Activated T-cell treated with anti-CD3 and anti-CD28 coated beads, Interleukin-2, amount 50 U/mL, for 72 hours (primary cell): ENCODE measurements around the gene IPO9. TPM values are rescaled to one million over a fixed set of nuclear protein-coding genes. Genes with fewer than 3 reads are reported as not detected.
A peak's percentile ranks its signal among the peaks of the same experiment; 100 is the strongest.

Experiments used
- ATAC-seq, 2 donors: fragments of 150-1000 bp; cut with Tn5 transposase; replicated peaks in 1 of 2; 2 replicates each; pipeline ENCODE4 v1.10.0; 2021; ENCODE audit warnings: moderate library complexity in 2 of 2, mild to moderate bottlenecking in 1 of 2
- DNase-seq, 2 donors: peaks; one replicate each; pipeline ENCODE4 v3.0.0; 2021 to 2022; ENCODE audit warnings: mixed read lengths in 1 of 2
- H3K27ac Mint-ChIP-seq: one replicate; pipeline ENCODE4 v1.8.0; 2022; ENCODE audit warnings: mild to moderate bottlenecking, moderate library complexity, mixed read lengths
- H3K27me3 Mint-ChIP-seq: one replicate; pipeline ENCODE4 v1.8.0; 2022; ENCODE audit warnings: low read depth, mixed read lengths
- H3K36me3 Mint-ChIP-seq, 2 donors: one replicate each; pipeline ENCODE4 v1.8.0; 2022; ENCODE audit warnings: mixed read lengths in 2 of 2, mild to moderate bottlenecking in 1 of 2; ENCODE audit not compliant: insufficient read depth in 2 of 2
- H3K4me1 Mint-ChIP-seq: one replicate; pipeline ENCODE4 v1.8.0; 2022; ENCODE audit warnings: low read depth, mixed read lengths
- H3K4me3 Mint-ChIP-seq, 2 donors: one replicate each; pipeline ENCODE4 v1.8.0; 2022; ENCODE audit warnings: mild to moderate bottlenecking in 2 of 2, mixed read lengths in 2 of 2, moderate library complexity in 2 of 2
- H3K9me3 Mint-ChIP-seq, 2 donors: one replicate each; pipeline ENCODE4 v1.8.0; 2022; ENCODE audit warnings: mixed read lengths in 2 of 2
- total RNA-seq, 2 donors: library from RNA; stranded (reverse); gene quantifications; one replicate each; pipeline ENCODE4 v1.2.3, GENCODE V29; 2022

IPO9 gene
- total RNA-seq, 2 donors from 2014 or later = 47.8 to 49.8 TPM

DNA sequence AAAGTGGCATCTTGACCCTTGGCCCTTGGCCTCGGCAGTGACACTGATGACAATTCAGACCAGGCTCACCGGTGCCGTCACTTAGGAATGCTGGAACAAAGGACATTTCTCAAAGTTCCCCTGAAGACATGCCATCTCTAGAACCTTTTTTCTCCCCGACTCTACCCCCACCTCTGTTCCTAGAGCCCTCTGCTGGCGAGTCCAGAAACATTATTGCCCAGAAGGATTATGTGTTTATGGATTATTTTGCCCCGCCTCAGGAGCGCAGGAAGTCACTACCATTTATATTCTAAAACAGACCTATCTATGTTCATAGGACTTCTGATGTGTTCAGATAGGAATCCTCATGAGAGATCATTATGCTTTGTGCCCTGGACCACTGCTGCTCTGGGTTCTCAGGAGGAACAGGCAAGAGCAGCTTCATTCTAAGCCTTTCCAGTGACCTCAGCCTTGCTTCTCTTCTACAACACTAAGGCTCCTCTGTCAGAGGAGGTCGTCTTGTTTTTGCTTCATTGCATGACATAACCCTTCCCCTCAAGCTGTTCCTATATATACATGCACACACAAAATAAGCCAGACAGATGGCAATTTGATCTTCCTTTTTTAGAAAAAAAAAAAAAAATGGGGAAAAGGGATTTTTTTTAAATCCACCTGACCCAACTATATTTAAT is 47.3 kb downstream of the IPO9 start:
- DNase-seq (no peak), ATAC-seq (no peak)
- no peaks in the 10 kb centered on the region for H3K4me1 Mint-ChIP-seq

DNA sequence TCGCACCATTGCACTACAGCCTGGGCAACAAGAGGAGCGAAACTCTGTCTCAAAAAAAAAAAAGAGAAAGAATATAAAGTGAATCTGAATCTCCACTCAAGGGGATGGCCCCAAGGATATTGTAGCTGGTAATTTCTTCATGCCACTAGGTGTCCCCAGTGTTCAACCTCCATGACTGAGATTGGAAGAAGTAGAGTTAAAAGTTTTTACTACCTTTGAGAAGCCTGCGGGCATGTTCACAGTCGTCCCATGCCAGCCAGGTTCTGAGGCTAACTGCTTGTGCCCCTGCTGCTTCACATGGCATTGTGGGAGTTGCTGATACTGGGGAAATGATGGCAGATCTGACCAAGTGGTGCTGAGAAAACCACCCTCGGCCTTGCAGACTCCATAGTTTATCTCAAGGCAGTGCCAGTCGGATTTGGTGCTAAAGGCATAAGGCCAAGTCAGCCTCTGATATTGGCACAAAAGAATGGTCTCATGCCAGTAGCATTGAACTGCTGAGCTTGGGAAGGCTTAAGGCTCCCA is 49.0 kb downstream of the IPO9 start:
- H3K36me3 Mint-ChIP-seq = peaks cover under 1 to 5% of the 10 kb centered on the region in 2 donors
- no peaks in the 10 kb centered on the region for H3K9me3 Mint-ChIP-seq
- ATAC-seq (peak; percentile 51 to 53), DNase-seq (no peak)
- H3K27me3 Mint-ChIP-seq = no peaks in the 10 kb centered on the region
- no peak overlapping the region for H3K27ac Mint-ChIP-seq
- no peak overlapping the region for H3K4me3 Mint-ChIP-seq
- no peaks in the 10 kb centered on the region for H3K4me1 Mint-ChIP-seq

More for the DNA sequence above, 47.3 kb downstream of the IPO9 start:
- Mint-ChIP-seq H3K27me3 (no peaks in the 10 kb centered on the region), H3K27ac (no peak overlapping the region), H3K36me3 (peaks cover 7 to 18% of the 10 kb centered on the region in 2 donors), H3K4me3 (no peak overlapping the region), H3K9me3 (no peaks in the 10 kb centered on the region)

DNA sequence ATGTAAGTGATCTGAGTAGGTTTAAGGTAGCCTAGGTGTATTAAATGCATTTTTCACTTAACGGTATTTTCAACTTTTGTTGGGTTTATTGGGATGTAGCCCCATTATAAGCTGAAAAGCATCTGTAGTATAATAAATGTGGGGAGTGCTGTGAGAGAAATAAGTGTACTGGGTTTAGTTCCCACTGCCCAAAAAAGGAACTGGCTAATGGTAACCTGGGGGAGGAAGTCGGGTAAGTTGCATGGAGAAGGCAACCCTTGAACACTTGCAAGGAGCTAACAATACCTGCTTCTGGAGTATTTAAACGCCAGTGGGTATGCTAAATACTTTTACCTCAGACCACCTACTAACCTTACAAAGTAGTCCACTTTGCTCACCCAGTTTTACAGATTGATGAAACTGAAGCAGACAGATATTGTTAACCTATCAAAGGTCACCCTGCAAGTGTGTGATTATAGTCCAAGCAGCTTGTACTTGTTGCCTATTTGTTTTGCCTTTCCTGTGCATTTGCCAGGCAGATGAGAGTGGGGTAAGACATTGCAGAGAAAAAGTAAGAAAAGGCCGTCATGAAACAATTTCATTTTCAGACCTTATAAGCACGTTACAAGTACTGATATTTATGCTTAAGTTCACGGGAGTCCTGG is 52.1 kb downstream of the IPO9 start:
- DNase-seq (no peak), ATAC-seq (no peak)
- Mint-ChIP-seq H3K4me1 (no peaks in the 10 kb centered on the region), H3K27ac (no peak overlapping the region), H3K27me3 (peaks cover 6% of the 10 kb centered on the region), H3K4me3 (no peak overlapping the region), H3K36me3 (peaks cover 0 to 5% of the 10 kb centered on the region in 2 donors), H3K9me3 (no peaks in the 10 kb centered on the region)

DNA sequence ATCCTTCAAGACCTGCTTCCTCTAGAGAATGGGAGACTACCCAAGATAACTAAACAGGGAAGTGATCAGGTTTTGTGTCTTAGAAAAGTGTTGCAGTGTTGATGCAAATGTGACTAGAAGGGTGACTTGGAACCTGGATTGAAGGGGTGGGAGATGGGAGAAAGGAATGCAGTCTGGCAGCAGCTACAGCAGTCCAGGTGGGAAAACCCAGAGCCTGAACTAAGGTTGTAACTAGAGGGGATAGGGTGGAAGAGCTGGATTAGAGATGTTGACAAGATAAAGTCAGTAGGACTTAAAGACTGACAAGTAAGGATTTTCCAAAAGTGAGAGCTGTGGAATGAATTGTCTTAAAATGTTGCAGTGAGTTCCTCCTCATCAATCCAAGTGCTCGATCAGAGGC is 52.7 kb downstream of the IPO9 start:
- no peaks in the 10 kb centered on the region for H3K9me3 Mint-ChIP-seq
- no peak overlapping the region for H3K4me3 Mint-ChIP-seq
- ATAC-seq (no peak), DNase-seq (no peak)
- H3K27ac Mint-ChIP-seq = no peak overlapping the region
- peaks cover 0 to 4% of the 10 kb centered on the region in 2 donors for H3K36me3 Mint-ChIP-seq
- peaks cover 10% of the 10 kb centered on the region for H3K27me3 Mint-ChIP-seq
- no peaks in the 10 kb centered on the region for H3K4me1 Mint-ChIP-seq

DNA sequence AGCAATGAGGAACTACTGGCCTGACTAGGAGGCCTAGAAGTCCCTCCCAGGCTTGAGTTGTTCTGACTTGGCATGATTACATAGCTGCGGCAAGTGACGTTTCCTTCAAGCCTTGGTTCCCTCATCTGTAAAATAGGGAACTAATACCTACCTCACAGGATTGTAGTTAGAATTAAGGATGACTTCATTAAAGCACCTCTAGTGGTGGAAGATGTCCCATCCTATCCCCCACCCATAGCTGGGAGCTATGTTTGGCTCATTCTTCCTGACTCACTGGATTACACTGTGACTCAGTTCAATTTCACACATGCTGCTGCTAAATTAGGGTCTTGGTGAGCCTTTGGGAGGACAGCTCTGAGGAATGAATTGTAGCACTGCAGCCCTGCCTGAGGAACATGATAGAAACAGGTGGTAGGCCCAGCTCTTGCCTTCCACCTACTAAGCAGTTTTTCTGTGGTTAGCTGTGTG is 53.7 kb downstream of the IPO9 start:
- peaks cover 21% of the 10 kb centered on the region for H3K27me3 Mint-ChIP-seq
- no peaks in the 10 kb centered on the region for H3K36me3 Mint-ChIP-seq
- ATAC-seq (peak; percentile 21 to 34), DNase-seq (no peak)
- no peaks in the 10 kb centered on the region for H3K4me1 Mint-ChIP-seq
- no peak overlapping the region for H3K4me3 Mint-ChIP-seq
- H3K9me3 Mint-ChIP-seq = no peaks in the 10 kb centered on the region
- no peak overlapping the region for H3K27ac Mint-ChIP-seq

DNA sequence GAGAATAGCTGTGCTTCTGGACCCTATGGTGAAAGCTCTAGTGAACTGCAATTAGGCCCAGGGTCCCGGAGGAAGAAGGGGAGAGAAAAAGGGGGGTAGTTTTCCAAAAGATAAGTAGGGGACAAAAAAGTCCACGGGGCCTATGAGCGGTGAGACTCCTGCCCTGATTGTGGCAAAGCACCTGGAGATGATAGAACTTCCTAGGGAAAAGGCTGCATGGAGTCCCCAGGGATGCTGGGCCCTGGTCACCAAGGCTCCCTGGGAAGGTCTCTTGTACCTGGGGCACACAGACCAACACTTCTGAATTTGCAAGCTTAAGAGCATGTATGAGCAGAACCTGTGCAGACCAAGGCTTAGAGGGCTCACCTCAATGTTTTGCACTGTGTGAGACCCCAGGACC is 54.3 kb downstream of the IPO9 start:
- Mint-ChIP-seq H3K4me3 (no peak overlapping the region), H3K36me3 (no peaks in the 10 kb centered on the region), H3K27me3 (peaks cover 27% of the 10 kb centered on the region), H3K27ac (no peak overlapping the region), H3K4me1 (no peaks in the 10 kb centered on the region), H3K9me3 (no peaks in the 10 kb centered on the region)
- DNase-seq (no peak), ATAC-seq (peak in 1 of 2 donors; percentile 10)

DNA sequence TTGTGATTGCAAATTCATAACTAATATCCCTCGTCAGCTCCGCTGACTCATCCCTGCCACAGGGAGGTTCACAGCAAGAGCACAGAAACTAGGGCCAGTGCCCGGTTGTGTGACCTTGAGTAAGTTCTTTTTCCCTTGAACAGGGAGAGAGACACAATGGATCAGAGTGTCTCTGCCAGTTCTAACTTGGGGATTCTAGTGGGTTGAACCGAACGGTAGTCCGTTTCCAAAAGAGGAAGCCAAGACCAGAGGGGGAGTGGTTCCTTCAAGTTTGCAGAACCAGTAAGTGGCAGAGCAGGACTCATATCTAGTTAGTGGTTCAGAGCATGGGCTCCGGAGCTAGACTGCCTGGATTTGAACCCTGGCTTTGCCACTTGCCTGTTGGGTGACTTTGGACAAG is 54.8 kb downstream of the IPO9 start:
- no peaks in the 10 kb centered on the region for H3K36me3 Mint-ChIP-seq
- DNase-seq = no peak
- no peaks in the 10 kb centered on the region for H3K9me3 Mint-ChIP-seq
- no peak overlapping the region for H3K27ac Mint-ChIP-seq
- peak in 1 of 2 donors; percentile 15 for ATAC-seq
- peaks cover 29% of the 10 kb centered on the region for H3K27me3 Mint-ChIP-seq
- no peaks in the 10 kb centered on the region for H3K4me1 Mint-ChIP-seq
- no peak overlapping the region for H3K4me3 Mint-ChIP-seq

DNA sequence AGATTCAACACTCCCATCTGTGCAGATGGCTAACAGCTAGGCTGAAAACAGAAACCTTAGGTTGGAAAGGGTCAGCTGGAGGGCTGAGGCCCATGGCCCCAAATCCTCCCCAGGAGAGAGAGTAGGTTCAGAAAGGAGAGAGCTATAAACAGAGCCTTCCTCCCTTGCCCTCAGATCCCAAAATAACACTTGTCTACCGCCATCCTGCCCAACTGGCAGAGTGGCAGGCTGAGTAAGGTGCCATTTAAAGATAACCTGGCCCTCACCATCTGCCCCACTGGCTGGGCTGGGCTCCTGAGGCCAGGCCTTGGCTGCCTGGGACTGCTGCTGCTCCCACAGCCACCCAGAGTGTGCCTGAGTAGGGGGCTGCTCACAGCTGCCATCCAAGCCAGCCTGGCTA is 55.5 kb downstream of the IPO9 start:
- Mint-ChIP-seq H3K4me1 (peaks cover 1% of the 10 kb centered on the region), H3K27ac (no peak overlapping the region), H3K4me3 (no peak overlapping the region), H3K27me3 (peaks cover 31% of the 10 kb centered on the region), H3K36me3 (no peaks in the 10 kb centered on the region), H3K9me3 (no peaks in the 10 kb centered on the region)
- no peak for DNase-seq
- ATAC-seq = no peak

DNA sequence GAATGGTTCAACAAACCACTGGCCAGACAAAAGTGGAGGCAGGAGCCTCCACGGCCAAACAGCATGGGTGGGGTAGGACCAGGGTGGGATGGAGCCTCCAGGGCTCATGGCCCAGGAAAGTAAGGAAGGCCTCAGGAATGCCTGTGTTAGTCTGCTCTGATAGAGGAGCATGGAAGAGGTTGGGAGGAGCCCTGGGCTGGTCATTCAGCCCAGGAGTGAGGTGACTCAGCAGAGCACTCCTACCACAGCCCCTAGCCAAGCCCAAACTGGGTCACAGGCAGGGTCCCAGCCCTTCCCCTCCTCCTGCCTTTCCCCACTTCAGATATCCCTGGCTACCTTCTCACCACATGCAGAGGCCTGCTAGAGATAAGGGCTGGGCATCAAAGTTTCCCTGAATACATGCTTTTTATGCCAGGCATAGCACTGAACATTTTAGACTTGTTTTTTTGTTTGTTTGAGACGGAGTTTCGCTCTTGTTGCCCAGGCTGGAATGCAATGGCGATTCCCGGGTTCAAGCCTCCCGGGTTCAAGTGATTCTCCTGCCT is 56.6 kb downstream of the IPO9 start:
- Mint-ChIP-seq H3K36me3 (no peaks in the 10 kb centered on the region), H3K27ac (no peak overlapping the region), H3K9me3 (no peaks in the 10 kb centered on the region), H3K27me3 (peaks cover 40% of the 10 kb centered on the region), H3K4me3 (no peak overlapping the region), H3K4me1 (peaks cover 5% of the 10 kb centered on the region)
- ATAC-seq (no peak), DNase-seq (no peak)

DNA sequence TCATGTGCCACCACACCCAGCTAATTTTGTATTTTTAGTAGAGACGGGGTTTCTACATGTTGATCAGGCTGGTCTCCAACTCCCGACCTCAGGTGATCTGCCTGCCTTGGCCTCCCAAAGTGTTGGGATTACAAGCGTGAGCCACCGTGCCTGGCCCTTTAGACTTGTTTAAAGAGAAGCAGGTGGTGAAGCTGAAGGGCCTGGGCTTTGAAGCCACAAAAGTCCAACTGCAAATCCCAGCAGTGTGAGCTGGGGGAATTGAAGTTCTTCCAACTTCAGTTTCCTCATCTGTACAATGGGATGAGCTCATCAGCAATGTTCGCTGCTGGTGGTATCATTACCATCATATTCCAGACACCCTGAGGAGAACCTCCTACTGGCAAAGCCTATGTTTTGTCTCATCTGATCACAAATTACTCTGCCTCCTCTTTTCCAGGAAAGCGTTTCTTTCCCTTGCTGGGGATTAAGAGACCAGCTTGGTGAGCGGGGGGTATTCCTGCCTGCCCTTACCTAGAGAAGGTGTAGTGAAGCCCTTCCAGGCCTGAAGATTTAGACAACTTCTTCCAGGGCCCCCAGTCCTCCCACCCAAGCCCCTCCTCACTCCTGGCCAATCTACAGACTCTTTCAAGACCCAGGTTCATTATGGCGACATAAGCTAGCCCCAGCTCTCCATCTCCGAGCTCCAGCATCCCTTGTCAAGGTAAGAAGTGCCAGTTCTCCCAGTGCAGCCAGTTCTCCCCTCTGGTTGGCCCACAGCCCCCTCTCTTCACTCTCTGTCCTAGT is 57.3 kb downstream of the IPO9 start:
- Mint-ChIP-seq H3K4me1 (peaks cover 5% of the 10 kb centered on the region), H3K27me3 (peaks cover 45% of the 10 kb centered on the region), H3K9me3 (no peaks in the 10 kb centered on the region), H3K4me3 (no peak overlapping the region), H3K27ac (no peak overlapping the region), H3K36me3 (no peaks in the 10 kb centered on the region)
- DNase-seq (no peak), ATAC-seq (no peak)

DNA sequence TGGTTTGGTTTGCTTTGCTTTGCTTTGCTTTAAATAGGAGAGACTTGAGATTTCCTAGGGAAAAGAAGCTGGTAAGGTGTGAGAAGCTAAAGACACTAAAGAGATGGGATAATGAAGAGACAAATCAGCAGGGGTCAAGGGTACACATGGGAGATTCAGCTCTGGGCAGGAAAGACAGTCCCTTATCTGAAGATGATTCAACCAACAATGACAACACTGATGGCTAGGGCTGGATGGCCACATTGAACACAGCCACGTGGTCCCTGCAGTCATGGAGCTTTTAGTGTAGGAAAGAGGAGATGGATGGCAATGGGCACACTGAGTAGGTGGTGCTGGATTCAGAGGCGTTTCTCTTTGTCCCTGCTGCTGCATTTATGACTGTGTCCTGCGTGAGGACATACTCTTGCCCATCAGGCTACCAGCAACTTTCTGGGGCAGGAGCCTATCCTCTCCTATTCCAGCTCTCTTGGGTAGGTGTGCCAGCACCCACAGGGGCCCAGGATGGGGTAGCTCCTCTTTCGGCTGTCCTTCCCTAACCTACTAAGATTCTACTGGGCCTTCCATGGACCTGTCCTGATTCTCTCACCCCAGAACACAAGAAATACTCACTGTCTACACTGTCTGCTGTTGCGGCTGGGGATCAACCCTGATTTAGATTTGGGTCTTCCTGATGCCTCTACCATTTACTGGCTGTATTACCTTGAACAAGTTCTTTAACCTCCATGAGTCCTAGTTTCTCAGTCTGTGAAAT is 58.3 kb downstream of the IPO9 start:
- Mint-ChIP-seq H3K27ac (no peak overlapping the region), H3K4me1 (peaks cover 5% of the 10 kb centered on the region), H3K9me3 (no peaks in the 10 kb centered on the region), H3K27me3 (peaks cover 45% of the 10 kb centered on the region), H3K36me3 (no peaks in the 10 kb centered on the region), H3K4me3 (no peak overlapping the region)
- DNase-seq = no peak
- no peak for ATAC-seq

DNA sequence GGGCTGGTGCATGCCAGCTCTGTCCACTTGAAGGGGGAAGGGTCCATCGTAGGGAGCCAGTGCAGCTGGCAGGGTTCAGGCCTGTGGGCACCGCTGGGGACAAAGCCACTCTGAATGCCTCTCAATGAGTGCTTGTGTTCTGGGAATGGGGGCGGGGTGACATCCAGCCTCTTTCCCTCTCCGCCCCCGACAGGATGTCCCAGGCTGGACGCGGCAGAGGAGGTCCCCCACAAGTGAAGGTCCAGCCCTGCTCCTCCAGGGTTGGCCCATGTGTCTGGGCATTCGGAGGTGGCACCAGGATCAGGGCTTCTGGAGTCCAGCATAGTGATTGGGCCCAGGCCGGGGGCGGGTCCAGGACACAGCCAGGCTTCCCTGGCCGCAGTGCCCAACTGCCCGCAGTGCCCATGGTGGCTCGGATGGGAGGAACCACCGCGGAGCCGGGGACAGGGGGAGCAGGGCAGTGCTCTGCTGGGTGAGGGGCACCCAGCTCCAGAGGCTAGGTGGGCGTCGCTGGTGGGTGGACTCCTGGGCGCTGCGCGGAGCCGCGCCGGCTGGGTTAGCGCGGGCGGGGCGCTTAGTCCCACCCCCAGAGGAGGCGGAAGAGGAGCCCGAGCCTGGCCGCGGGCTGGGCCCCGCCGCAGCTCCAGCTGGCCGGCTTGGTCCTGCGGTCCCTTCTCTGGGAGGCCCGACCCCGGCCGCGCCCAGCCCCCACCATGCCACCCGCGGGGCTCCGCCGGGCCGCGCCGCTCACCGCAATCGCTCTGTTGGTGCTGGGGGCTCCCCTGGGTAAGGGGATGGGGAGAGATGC is 59.5 kb downstream of the IPO9 start, which contains the start of gene SHISA4:
SHISA4 (plus strand) TSS at position 617 of the 808 bp plus-strand sequence; CDS start at position 714, 97 bp downstream.
- Mint-ChIP-seq H3K36me3 (no peaks in the 10 kb centered on the region), H3K27me3 (peaks cover 51% of the 10 kb centered on the region), H3K9me3 (no peaks in the 10 kb centered on the region), H3K4me1 (peaks cover 5% of the 10 kb centered on the region), H3K27ac (no peak within 1 kb of the TSS), H3K4me3 (peak within 1 kb of the TSS; percentile 69 to 71)
- peak; percentile 36 to 39 for DNase-seq
- ATAC-seq = peak; percentile 60 to 72
